Measurements from ENCODE around the gene UMODL1.

The UMODL1 gene

GRCh38 chr21:42089665-42090310 is 18.7 kb downstream of the UMODL1 start:
- TF ChIP-seq CTCF (IDR thresholded peaks at IDR 0.05; ENCODE audit: insufficient read depth, low read depth, low read length, missing control alignments), result no peak
- DNase-seq (ENCODE audit: low read depth), result no peak
- no peak overlapping the region for H3K4me3 ChIP-seq (ENCODE audit: low read length)

GRCh38 chr21:42091899-42092508 is 20.9 kb downstream of the UMODL1 start:
- no peak for DNase-seq (ENCODE audit: low read depth)
- no peak for TF ChIP-seq CTCF (IDR thresholded peaks at IDR 0.05; ENCODE audit: insufficient read depth, low read depth, low read length, missing control alignments)
- H3K4me3 ChIP-seq (ENCODE audit: low read length), result no peak overlapping the region

GRCh38 chr21:42092771-42093170 is 21.7 kb downstream of the UMODL1 start:
- no peak for TF ChIP-seq CTCF (IDR thresholded peaks at IDR 0.05; ENCODE audit: insufficient read depth, low read depth, low read length, missing control alignments)
- no peak overlapping the region for H3K4me3 ChIP-seq (ENCODE audit: low read length)
- DNase-seq (ENCODE audit: low read depth), result no peak

GRCh38 chr21:42093186-42093585 is 22.1 kb downstream of the UMODL1 start:
- no peak overlapping the region for H3K4me3 ChIP-seq (ENCODE audit: low read length)
- TF ChIP-seq CTCF (IDR thresholded peaks at IDR 0.05; ENCODE audit: insufficient read depth, low read depth, low read length, missing control alignments), result no peak
- DNase-seq (ENCODE audit: low read depth), result no peak

GRCh38 chr21:42093991-42094421 is 22.9 kb downstream of the UMODL1 start:
- peak; percentile 87 for DNase-seq (ENCODE audit: low read depth)
- no peak overlapping the region for H3K4me3 ChIP-seq (ENCODE audit: low read length)
- no peak for TF ChIP-seq CTCF (IDR thresholded peaks at IDR 0.05; ENCODE audit: insufficient read depth, low read depth, low read length, missing control alignments)

GRCh38 chr21:42094811-42095210 is 23.7 kb downstream of the UMODL1 start:
- H3K4me3 ChIP-seq (ENCODE audit: low read length), result no peak overlapping the region
- DNase-seq (ENCODE audit: low read depth), result no peak
- no peak for TF ChIP-seq CTCF (IDR thresholded peaks at IDR 0.05; ENCODE audit: insufficient read depth, low read depth, low read length, missing control alignments)

GRCh38 chr21:42095581-42095980 is 24.5 kb downstream of the UMODL1 start:
- no peak for TF ChIP-seq CTCF (IDR thresholded peaks at IDR 0.05; ENCODE audit: insufficient read depth, low read depth, low read length, missing control alignments)

More at GRCh38 chr21:42095581-42095980, 24.5 kb downstream of the UMODL1 start:
- H3K4me3 ChIP-seq (ENCODE audit: low read length), result no peak overlapping the region
- DNase-seq (ENCODE audit: low read depth), result no peak

Measured in epithelial cell of esophagus (primary cell).